ENCODE results near the gene GAD1.

DNA sequence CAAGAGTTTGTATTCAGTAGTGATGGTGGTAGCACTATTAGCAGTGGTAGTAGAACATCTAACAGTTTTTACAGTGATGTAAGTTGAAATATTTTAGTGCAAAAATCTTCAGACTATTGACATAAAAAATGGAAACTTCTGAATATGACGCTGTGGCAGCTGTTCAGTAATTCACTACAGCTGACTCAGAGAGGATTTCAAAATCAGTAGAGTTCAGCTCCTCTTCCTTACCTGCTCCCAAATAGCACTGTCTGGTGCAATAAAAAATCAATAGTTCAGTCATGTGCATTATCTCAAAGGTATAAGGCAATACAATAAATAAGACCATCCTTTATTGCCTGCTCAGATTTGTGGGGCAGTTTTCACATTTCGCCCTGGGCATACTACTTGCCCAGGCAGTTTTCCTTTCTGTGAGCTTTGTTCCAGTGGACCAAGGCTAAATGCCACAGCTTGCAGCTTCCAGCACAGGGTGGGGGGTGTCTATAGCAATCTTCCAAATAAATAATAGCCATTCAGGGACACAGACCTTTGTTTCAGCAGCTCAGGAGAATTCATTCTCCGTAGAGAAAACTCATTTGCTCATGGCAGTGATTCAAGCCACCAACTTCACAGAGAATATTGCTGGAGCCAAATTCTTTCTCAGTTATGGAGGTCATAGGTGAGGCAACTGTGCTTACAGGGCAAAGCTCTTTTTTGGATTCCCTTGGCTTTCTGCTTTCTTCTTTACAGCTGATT, 78.5 kb downstream of the GAD1 start:
- TF ChIP-seq CREB1 (CRISPR knock-in tag; IDR thresholded peaks at IDR 0.05), result no peak
- no peak for TF ChIP-seq TEAD1 (CRISPR knock-in tag; IDR thresholded peaks at IDR 0.05)
- no peak for TF ChIP-seq MAX (CRISPR knock-in tag; IDR thresholded peaks at IDR 0.05)
- TF ChIP-seq, protein P1, sequence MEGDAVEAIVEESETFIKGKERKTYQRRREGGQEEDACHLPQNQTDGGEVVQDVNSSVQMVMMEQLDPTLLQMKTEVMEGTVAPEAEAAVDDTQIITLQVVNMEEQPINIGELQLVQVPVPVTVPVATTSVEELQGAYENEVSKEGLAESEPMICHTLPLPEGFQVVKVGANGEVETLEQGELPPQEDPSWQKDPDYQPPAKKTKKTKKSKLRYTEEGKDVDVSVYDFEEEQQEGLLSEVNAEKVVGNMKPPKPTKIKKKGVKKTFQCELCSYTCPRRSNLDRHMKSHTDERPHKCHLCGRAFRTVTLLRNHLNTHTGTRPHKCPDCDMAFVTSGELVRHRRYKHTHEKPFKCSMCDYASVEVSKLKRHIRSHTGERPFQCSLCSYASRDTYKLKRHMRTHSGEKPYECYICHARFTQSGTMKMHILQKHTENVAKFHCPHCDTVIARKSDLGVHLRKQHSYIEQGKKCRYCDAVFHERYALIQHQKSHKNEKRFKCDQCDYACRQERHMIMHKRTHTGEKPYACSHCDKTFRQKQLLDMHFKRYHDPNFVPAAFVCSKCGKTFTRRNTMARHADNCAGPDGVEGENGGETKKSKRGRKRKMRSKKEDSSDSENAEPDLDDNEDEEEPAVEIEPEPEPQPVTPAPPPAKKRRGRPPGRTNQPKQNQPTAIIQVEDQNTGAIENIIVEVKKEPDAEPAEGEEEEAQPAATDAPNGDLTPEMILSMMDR (IDR thresholded peaks at IDR 0.05), result no peak
- TF ChIP-seq, protein P2, sequence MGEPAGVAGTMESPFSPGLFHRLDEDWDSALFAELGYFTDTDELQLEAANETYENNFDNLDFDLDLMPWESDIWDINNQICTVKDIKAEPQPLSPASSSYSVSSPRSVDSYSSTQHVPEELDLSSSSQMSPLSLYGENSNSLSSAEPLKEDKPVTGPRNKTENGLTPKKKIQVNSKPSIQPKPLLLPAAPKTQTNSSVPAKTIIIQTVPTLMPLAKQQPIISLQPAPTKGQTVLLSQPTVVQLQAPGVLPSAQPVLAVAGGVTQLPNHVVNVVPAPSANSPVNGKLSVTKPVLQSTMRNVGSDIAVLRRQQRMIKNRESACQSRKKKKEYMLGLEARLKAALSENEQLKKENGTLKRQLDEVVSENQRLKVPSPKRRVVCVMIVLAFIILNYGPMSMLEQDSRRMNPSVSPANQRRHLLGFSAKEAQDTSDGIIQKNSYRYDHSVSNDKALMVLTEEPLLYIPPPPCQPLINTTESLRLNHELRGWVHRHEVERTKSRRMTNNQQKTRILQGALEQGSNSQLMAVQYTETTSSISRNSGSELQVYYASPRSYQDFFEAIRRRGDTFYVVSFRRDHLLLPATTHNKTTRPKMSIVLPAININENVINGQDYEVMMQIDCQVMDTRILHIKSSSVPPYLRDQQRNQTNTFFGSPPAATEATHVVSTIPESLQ (CRISPR knock-in tag; IDR thresholded peaks at IDR 0.05), result no peak
- TF ChIP-seq CREM (CRISPR knock-in tag; IDR thresholded peaks at IDR 0.05), result no peak
- TF ChIP-seq CBFB (CRISPR knock-in tag; IDR thresholded peaks at IDR 0.05; ENCODE audit: low read depth), result no peak
- TF ChIP-seq JUN (CRISPR knock-in tag; IDR thresholded peaks at IDR 0.05), result no peak
- TF ChIP-seq NFYB (CRISPR knock-in tag; conservative IDR thresholded peaks at IDR 0.05; ENCODE audit: low read depth), result no peak
- TF ChIP-seq STAT6 (CRISPR knock-in tag; conservative IDR thresholded peaks at IDR 0.05; ENCODE audit: low read depth), result no peak
- TF ChIP-seq TEAD4 (CRISPR knock-in tag; IDR thresholded peaks at IDR 0.05), result no peak
- no peak for TF ChIP-seq ESRRA (CRISPR knock-in tag; IDR thresholded peaks at IDR 0.05; ENCODE audit: borderline replicate concordance)
- TF ChIP-seq SP1 (CRISPR knock-in tag; conservative IDR thresholded peaks at IDR 0.05), result no peak
- TF ChIP-seq, protein P3, sequence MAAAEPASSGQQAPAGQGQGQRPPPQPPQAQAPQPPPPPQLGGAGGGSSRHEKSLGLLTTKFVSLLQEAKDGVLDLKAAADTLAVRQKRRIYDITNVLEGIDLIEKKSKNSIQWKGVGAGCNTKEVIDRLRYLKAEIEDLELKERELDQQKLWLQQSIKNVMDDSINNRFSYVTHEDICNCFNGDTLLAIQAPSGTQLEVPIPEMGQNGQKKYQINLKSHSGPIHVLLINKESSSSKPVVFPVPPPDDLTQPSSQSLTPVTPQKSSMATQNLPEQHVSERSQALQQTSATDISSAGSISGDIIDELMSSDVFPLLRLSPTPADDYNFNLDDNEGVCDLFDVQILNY (CRISPR knock-in tag; IDR thresholded peaks at IDR 0.05), result no peak

All from WTC11 (cell line).